NCI-H446 treated with DMSO at 0.1 percent for 48 hours (cell line): Measurements from ENCODE around the gene CHAC1.
"Not testable (repeated sequence)": the region's sequence is repeated elsewhere in the genome, so short reads cannot be mapped to it uniquely, and the experiment has no call there.

Experiments used
- DNase-seq: peaks from one replicate; lab custom pipeline; 2025; lab: John Stamatoyannopoulos, UW

Gene CHAC1

GRCh38 chr15:40957041-40957555 is 3.8 kb downstream of the CHAC1 start:
- no peak for DNase-seq

GRCh38 chr15:40957581-40958051 is 4.3 kb downstream of the CHAC1 start:
- DNase-seq = peak; percentile 68

- no peak for DNase-seq
Observed at GRCh38 chr15:40958146-40958545, 4.9 kb downstream of the CHAC1 start.

- no peak for DNase-seq
Observed at GRCh38 chr15:40958723-40959122, 5.5 kb downstream of the CHAC1 start.

GRCh38 chr15:40959331-40960141 is 6.3 kb downstream of the CHAC1 start:
- DNase-seq = no peak

GRCh38 chr15:40960151-40960885 is 7.0 kb downstream of the CHAC1 start:
- no peak for DNase-seq

GRCh38 chr15:40960925-40961324 is 7.7 kb downstream of the CHAC1 start:
- no peak for DNase-seq

GRCh38 chr15:40961740-40962139 is 8.5 kb downstream of the CHAC1 start:
- not testable (repeated sequence) for DNase-seq

GRCh38 chr15:40962317-40962716 is 9.0 kb downstream of the CHAC1 start:
- not testable (repeated sequence) for DNase-seq

GRCh38 chr15:40963201-40963600 is 9.9 kb downstream of the CHAC1 start:
- DNase-seq = no peak

- no peak for DNase-seq
Observed at GRCh38 chr15:40964006-40964405, 10.7 kb downstream of the CHAC1 start.

- DNase-seq = no peak
Observed at GRCh38 chr15:40964634-40965033, 11.4 kb downstream of the CHAC1 start.

- no peak for DNase-seq
Observed at GRCh38 chr15:40968290-40969085, 15.2 kb downstream of the CHAC1 start.

- DNase-seq = no peak
Observed at GRCh38 chr15:40969363-40969762, 16.1 kb downstream of the CHAC1 start.

- DNase-seq = no peak
Observed at GRCh38 chr15:40974879-40975278, 21.6 kb downstream of the CHAC1 start.

- DNase-seq = no peak
Observed at GRCh38 chr15:40976819-40977218, 23.5 kb downstream of the CHAC1 start.

GRCh38 chr15:40978141-40978540 is 24.9 kb downstream of the CHAC1 start:
- no peak for DNase-seq

GRCh38 chr15:40978562-40978961 is 25.3 kb downstream of the CHAC1 start:
- DNase-seq = no peak

- DNase-seq = no peak
Observed at GRCh38 chr15:40981186-40981585, 27.9 kb downstream of the CHAC1 start.

GRCh38 chr15:40982855-40983254 is 29.6 kb downstream of the CHAC1 start:
- DNase-seq = no peak

GRCh38 chr15:40984406-40984805 is 31.1 kb downstream of the CHAC1 start:
- DNase-seq = no peak

- DNase-seq = no peak
Observed at GRCh38 chr15:40984964-40985363, 31.7 kb downstream of the CHAC1 start.
